Measurements from ENCODE around the gene PDE4D. TPM values are rescaled to one million over a fixed set of nuclear protein-coding genes. Genes with fewer than 3 reads are reported as not detected.
"Not testable (repeated sequence)": the region's sequence is repeated elsewhere in the genome, so short reads cannot be mapped to it uniquely, and the experiment has no call there.

PDE4D gene
- total and polyA plus RNA-seq, 2 donors = 21.2 to 30.3 TPM

DNA sequence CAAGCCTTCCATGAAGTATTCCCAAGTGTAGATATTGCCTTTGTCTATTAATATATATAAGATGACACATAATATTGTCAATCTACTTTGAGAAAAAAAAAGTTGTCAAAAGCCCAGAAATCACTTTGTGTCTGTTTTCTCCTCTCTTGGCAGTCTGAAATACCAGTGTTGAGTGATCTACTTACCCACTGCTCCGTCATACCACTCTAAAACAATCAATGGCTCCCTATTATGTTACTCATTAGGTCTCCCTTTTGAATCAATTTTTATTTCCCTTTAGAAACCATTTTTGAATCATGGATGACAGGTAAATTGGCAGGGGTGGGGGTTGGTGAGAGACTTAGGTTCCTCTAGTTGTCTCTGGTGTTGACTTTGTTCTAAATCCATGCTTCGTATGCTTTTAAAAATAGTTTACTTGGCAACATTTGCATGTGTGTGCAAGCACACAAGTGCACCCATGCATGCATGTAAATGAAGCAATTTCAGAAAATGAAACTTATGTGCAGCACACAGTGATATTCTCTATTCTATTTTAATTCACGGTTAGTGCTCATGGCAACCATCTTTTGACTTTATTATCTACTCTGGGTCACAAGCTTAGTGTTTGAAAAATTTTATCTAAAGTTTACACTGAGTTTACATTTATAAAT, 931.8 kb downstream of the PDE4D start:
- Histone ChIP-seq H3K4me1 (ENCODE audit: control insufficient read depth in 2 of 2, insufficient read depth in 2 of 2, low read length in 2 of 2) (no peaks in the 10 kb centered on the region), H3K27ac (ENCODE audit: low read depth in 1 of 2, low read length in 1 of 2) (no peak overlapping the region), H3K9me3 (ENCODE audit: control insufficient read depth in 2 of 2, insufficient read depth in 1 of 2, low read length in 1 of 2) (no peaks in the 10 kb centered on the region), H3K27me3 (ENCODE audit: control insufficient read depth in 2 of 2, insufficient read depth in 1 of 2, low read length in 1 of 2) (no peaks in the 10 kb centered on the region), H3K36me3 (ENCODE audit: control insufficient read depth in 2 of 2, insufficient read depth in 2 of 2, low read length in 1 of 2) (no peaks in the 10 kb centered on the region), H3K4me3 (ENCODE audit: low read length in 2 of 2) (no peak overlapping the region)
- DNase-seq (ENCODE audit: low read depth in 6 of 9, low spot score in 9 of 9) = no peak
- WGBS = 93% methylated on average over 3 of the region's 3 CpGs

DNA sequence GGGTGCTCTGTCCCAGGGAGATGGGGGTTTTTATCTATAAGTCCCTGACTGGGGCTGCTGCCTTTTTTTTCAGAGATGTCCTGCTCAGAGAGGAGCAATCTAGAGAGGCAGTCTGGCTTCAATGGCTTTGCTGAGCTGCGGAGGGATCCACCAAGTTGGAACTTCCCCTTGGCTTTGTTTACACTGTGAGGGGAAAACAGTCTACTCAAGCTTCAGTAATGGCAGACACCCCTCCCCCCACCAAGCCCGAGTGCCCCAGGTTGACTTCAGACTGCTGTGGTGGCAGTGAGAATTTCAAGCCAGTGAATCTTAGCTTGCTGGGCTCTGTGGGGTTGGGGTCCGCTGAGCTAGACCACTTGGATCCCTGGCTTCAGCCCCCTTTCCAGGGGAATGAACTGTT, 934.8 kb downstream of the PDE4D start:
- Histone ChIP-seq H3K9me3 (ENCODE audit: control insufficient read depth in 2 of 2, insufficient read depth in 1 of 2, low read length in 1 of 2) (no peaks in the 10 kb centered on the region), H3K36me3 (ENCODE audit: control insufficient read depth in 2 of 2, insufficient read depth in 2 of 2, low read length in 1 of 2) (no peaks in the 10 kb centered on the region), H3K4me3 (ENCODE audit: low read length in 2 of 2) (no peak overlapping the region), H3K4me1 (ENCODE audit: control insufficient read depth in 2 of 2, insufficient read depth in 2 of 2, low read length in 2 of 2) (no peaks in the 10 kb centered on the region), H3K27me3 (ENCODE audit: control insufficient read depth in 2 of 2, insufficient read depth in 1 of 2, low read length in 1 of 2) (no peaks in the 10 kb centered on the region), H3K27ac (ENCODE audit: low read depth in 1 of 2, low read length in 1 of 2) (no peak overlapping the region)
- DNase-seq (ENCODE audit: low read depth in 6 of 9, low spot score in 9 of 9) = no peak
- 87% methylated on average over 3 of the region's 3 CpGs for WGBS

DNA sequence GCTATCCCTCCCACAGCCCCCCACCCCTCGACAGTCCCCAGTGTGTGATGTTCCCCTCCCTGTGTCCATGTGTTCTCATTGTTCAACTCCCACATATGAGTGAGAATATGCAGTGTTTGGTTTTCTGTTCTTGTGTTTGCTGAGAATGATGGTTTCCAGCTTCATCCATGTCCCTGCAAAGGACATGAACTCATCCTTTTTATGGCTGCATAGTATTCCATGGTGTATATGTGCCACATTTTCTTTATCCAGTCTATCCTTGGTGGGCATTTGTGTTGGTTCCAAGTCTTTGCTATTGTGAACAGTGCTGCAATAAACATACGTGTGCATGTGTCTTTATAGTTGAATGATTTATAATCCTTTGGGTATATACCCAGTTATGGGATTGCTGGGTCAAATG, 940.3 kb downstream of the PDE4D start:
- H3K4me3 ChIP-seq (ENCODE audit: low read length in 2 of 2); H3K27ac ChIP-seq (ENCODE audit: low read depth in 1 of 2, low read length in 1 of 2); H3K9me3 ChIP-seq (ENCODE audit: control insufficient read depth in 2 of 2, insufficient read depth in 1 of 2, low read length in 1 of 2); H3K27me3 ChIP-seq (ENCODE audit: control insufficient read depth in 2 of 2, insufficient read depth in 1 of 2, low read length in 1 of 2); H3K36me3 ChIP-seq (ENCODE audit: control insufficient read depth in 2 of 2, insufficient read depth in 2 of 2, low read length in 1 of 2); DNase-seq (ENCODE audit: low read depth in 6 of 9, low spot score in 9 of 9); H3K4me1 ChIP-seq (ENCODE audit: control insufficient read depth in 2 of 2, insufficient read depth in 2 of 2, low read length in 2 of 2): not testable (repeated sequence)
- 88% methylated on average over 2 of the region's 2 CpGs for WGBS

DNA sequence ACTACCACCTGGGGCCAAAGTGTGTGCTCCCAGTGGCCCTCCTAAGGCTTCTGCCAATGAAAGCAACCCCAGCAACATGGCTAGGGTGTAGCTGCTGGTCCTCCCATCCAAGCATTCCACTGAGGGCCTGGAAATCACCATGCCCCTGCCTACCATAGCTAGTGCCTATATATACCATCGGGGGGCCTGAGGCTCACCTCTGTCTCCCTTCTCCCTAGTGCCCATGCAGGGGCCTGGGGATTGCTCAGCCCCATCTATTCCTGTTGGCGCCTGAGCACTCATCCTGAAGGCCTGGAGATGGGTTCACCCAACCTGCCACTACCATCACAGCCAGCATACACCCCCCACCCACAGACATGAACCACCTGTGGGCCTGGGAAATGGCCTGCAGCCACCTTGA, 943.3 kb downstream of the PDE4D start:
- Histone ChIP-seq H3K4me3 (ENCODE audit: low read length in 2 of 2) (no peak overlapping the region), H3K4me1 (ENCODE audit: control insufficient read depth in 2 of 2, insufficient read depth in 2 of 2, low read length in 2 of 2) (no peaks in the 10 kb centered on the region), H3K9me3 (ENCODE audit: control insufficient read depth in 2 of 2, insufficient read depth in 1 of 2, low read length in 1 of 2) (no peaks in the 10 kb centered on the region), H3K27ac (ENCODE audit: low read depth in 1 of 2, low read length in 1 of 2) (no peak overlapping the region), H3K27me3 (ENCODE audit: control insufficient read depth in 2 of 2, insufficient read depth in 1 of 2, low read length in 1 of 2) (no peaks in the 10 kb centered on the region), H3K36me3 (ENCODE audit: control insufficient read depth in 2 of 2, insufficient read depth in 2 of 2, low read length in 1 of 2) (no peaks in the 10 kb centered on the region)
- WGBS = 72% methylated on average over 2 of the region's 2 CpGs
- no peak for DNase-seq (ENCODE audit: low read depth in 6 of 9, low spot score in 9 of 9)

DNA sequence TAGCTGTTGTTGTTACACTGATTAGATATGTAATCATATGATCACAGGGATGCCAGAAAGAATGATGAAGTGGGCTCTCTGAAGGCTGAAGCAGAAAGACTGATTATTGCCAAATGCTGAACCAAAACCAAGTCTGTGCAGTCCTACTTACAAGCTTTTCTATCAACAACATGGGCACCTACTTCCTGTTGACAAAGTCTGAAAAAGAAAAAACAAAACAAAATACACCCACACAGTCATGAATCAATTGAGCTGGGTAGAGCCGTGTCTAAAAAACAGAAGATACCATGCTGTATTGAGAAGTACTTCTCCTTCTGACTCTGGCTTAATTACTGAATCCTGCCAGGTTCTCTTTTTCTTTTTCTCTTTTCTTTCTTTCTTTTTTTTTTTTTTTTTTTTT, 947.3 kb downstream of the PDE4D start:
- WGBS = 0% methylated on average over 1 of the region's 1 CpG
- Histone ChIP-seq H3K4me1 (ENCODE audit: control insufficient read depth in 2 of 2, insufficient read depth in 2 of 2, low read length in 2 of 2) (no peaks in the 10 kb centered on the region), H3K27ac (ENCODE audit: low read depth in 1 of 2, low read length in 1 of 2) (no peak overlapping the region), H3K36me3 (ENCODE audit: control insufficient read depth in 2 of 2, insufficient read depth in 2 of 2, low read length in 1 of 2) (no peaks in the 10 kb centered on the region), H3K9me3 (ENCODE audit: control insufficient read depth in 2 of 2, insufficient read depth in 1 of 2, low read length in 1 of 2) (no peaks in the 10 kb centered on the region), H3K4me3 (ENCODE audit: low read length in 2 of 2) (no peak overlapping the region), H3K27me3 (ENCODE audit: control insufficient read depth in 2 of 2, insufficient read depth in 1 of 2, low read length in 1 of 2) (no peaks in the 10 kb centered on the region)
- no peak for DNase-seq (ENCODE audit: low read depth in 6 of 9, low spot score in 9 of 9)

DNA sequence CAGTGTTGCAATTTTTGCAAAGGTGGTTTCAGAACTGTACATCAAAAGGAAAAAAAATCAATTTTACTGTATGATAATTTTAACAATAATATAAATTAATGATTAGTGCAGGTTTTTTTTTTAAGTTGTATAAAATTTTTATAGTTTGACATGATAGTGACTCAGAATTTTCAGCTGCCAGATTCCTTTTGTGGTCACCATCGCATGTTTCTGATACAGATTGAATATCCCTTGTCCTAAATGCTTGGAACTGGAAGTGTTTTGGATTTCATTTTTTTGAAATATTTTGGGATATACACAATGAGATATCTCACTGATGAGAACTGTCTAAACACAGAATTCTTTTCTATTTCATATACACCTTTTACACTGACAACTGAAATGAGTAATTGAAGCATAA, 949.3 kb downstream of the PDE4D start:
- Histone ChIP-seq H3K4me3 (ENCODE audit: low read length in 2 of 2) (no peak overlapping the region), H3K9me3 (ENCODE audit: control insufficient read depth in 2 of 2, insufficient read depth in 1 of 2, low read length in 1 of 2) (no peaks in the 10 kb centered on the region), H3K36me3 (ENCODE audit: control insufficient read depth in 2 of 2, insufficient read depth in 2 of 2, low read length in 1 of 2) (no peaks in the 10 kb centered on the region), H3K27ac (ENCODE audit: low read depth in 1 of 2, low read length in 1 of 2) (no peak overlapping the region), H3K27me3 (ENCODE audit: control insufficient read depth in 2 of 2, insufficient read depth in 1 of 2, low read length in 1 of 2) (no peaks in the 10 kb centered on the region), H3K4me1 (ENCODE audit: control insufficient read depth in 2 of 2, insufficient read depth in 2 of 2, low read length in 2 of 2) (no peaks in the 10 kb centered on the region)
- 94% methylated on average over 1 of the region's 1 CpG for WGBS
- no peak for DNase-seq (ENCODE audit: low read depth in 6 of 9, low spot score in 9 of 9)

DNA sequence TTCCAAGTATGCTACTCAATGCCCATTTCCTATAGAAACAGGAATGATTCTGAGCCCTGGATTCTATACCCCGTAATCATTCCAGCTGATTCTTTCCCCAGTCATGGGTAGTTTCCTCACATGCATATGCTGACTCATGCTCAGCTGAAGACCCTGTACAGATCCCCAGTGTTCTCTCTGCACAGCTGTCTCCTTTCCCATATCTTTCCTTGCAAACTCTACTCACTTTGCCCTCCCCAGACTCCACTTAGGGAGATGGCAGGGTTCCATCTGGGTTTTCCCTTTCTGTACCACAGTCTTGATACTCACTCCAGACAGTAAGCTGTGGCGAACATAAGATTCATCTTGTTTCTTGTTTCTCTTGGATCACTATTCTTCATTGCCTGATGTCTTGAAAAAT, 953.1 kb downstream of the PDE4D start:
- WGBS = 82% methylated on average over 2 of the region's 2 CpGs
- no peak for DNase-seq (ENCODE audit: low read depth in 6 of 9, low spot score in 9 of 9)

DNA sequence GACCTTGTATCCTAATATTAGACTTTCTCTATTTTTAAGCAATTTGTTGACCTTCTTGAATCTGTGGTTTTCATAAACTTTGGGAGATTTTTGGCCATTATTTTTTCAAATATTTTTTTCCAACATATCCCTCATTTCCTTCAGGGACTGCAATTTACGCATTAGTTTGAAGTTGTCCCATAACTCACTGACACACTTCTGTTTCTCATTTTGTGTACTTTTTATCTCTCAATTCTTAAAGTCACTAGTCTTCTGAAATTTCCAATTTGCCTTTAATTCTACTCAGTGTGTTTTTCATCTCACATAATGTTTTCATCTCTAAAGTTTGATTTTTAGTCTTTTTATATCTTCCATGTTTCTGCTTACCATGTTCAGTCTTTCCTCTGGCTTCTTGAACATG, 953.9 kb downstream of the PDE4D start:
- H3K36me3 ChIP-seq (ENCODE audit: control insufficient read depth in 2 of 2, insufficient read depth in 2 of 2, low read length in 1 of 2) = no peaks in the 10 kb centered on the region

More for the DNA sequence above, 953.1 kb downstream of the PDE4D start:
- Histone ChIP-seq H3K27me3 (ENCODE audit: control insufficient read depth in 2 of 2, insufficient read depth in 1 of 2, low read length in 1 of 2) (no peaks in the 10 kb centered on the region), H3K4me3 (ENCODE audit: low read length in 2 of 2) (no peak overlapping the region), H3K36me3 (ENCODE audit: control insufficient read depth in 2 of 2, insufficient read depth in 2 of 2, low read length in 1 of 2) (no peaks in the 10 kb centered on the region), H3K27ac (ENCODE audit: low read depth in 1 of 2, low read length in 1 of 2) (no peak overlapping the region), H3K4me1 (ENCODE audit: control insufficient read depth in 2 of 2, insufficient read depth in 2 of 2, low read length in 2 of 2) (no peaks in the 10 kb centered on the region), H3K9me3 (ENCODE audit: control insufficient read depth in 2 of 2, insufficient read depth in 1 of 2, low read length in 1 of 2) (no peaks in the 10 kb centered on the region)

DNA sequence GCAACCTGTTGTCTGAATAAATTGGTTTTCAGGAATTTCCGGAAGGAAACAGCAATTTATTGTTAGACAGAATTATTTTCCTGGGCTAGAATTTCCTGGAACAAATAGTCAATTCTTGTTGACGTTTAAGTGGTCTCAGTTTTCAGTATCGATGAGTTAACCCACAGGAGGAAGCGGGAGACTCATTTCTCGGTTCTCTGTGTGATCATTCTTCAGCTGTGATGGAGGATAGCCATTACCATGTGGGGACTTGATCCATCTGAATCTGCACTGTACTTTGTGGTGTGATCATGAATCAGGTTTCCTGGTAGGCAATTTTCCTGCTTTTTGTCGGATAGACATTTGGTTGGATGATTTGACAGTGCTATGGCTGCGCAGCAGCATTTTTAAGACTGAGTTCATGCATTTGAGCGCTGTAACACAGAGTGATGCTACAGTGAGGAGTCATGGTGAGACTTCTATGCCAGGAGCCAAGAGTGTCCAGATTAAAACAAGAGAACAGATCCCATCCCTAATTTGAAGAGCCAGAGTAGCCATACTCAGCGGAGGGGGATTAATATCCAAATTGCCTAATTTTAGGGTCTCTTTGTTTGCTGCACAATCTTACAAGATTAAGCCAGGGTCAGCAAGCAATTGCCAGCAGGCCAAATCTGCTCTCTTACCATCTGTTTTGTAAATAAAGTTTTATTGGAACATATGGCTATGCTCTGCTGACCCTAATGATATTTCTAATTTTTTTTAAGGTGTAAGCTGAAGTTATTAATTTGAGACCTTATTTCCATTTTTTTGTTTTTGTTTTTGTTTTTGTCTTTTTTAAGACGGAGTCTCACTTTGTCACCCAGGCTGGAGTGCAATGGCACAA, 954.7 kb downstream of the PDE4D start:
- H3K36me3 ChIP-seq (ENCODE audit: control insufficient read depth in 2 of 2, insufficient read depth in 2 of 2, low read length in 1 of 2) = no peaks in the 10 kb centered on the region
- no peak overlapping the region for H3K27ac ChIP-seq (ENCODE audit: low read depth in 1 of 2, low read length in 1 of 2)
- H3K9me3 ChIP-seq (ENCODE audit: control insufficient read depth in 2 of 2, insufficient read depth in 1 of 2, low read length in 1 of 2) = no peaks in the 10 kb centered on the region
- H3K4me3 ChIP-seq (ENCODE audit: low read length in 2 of 2) = no peak overlapping the region
- no peaks in the 10 kb centered on the region for H3K4me1 ChIP-seq (ENCODE audit: control insufficient read depth in 2 of 2, insufficient read depth in 2 of 2, low read length in 2 of 2)
- no peaks in the 10 kb centered on the region for H3K27me3 ChIP-seq (ENCODE audit: control insufficient read depth in 2 of 2, insufficient read depth in 1 of 2, low read length in 1 of 2)
- DNase-seq (ENCODE audit: low read depth in 6 of 9, low spot score in 9 of 9) = no peak
- 97% methylated on average over 10 of the region's 10 CpGs for WGBS

More for the DNA sequence above, 953.9 kb downstream of the PDE4D start:
- WGBS = 98% methylated on average over 1 of the region's 1 CpG
- Histone ChIP-seq H3K27me3 (ENCODE audit: control insufficient read depth in 2 of 2, insufficient read depth in 1 of 2, low read length in 1 of 2) (no peaks in the 10 kb centered on the region), H3K4me3 (ENCODE audit: low read length in 2 of 2) (no peak overlapping the region), H3K4me1 (ENCODE audit: control insufficient read depth in 2 of 2, insufficient read depth in 2 of 2, low read length in 2 of 2) (no peaks in the 10 kb centered on the region), H3K9me3 (ENCODE audit: control insufficient read depth in 2 of 2, insufficient read depth in 1 of 2, low read length in 1 of 2) (no peaks in the 10 kb centered on the region), H3K27ac (ENCODE audit: low read depth in 1 of 2, low read length in 1 of 2) (no peak overlapping the region)
- no peak for DNase-seq (ENCODE audit: low read depth in 6 of 9, low spot score in 9 of 9)
